MCF 10A (cell line): ENCODE data around the gene SKIC2. TPM values are rescaled to one million over a fixed set of nuclear protein-coding genes. Genes with fewer than 3 reads are reported as not detected.
"Not testable (repeated sequence)": the region's sequence is repeated elsewhere in the genome, so short reads cannot be mapped to it uniquely, and the experiment has no call there.

Source experiments
- BruUV-seq: library from RNA; stranded (reverse); fragments of 400-500 nt; replicated peaks from 2 replicates; lab custom pipeline; 2021; lab: Mats Ljungman, UMichigan
- CTCF ChIA-PET: fragments of 300-600 bp; sonication (Branson Sonifier 250); formaldehyde crosslinking; extraction: SDS; loops from one replicate; lab custom pipeline; 2021; ENCODE audit warnings: antibody characterized with exemption, inconsistent platforms; lab: Yijun Ruan, JAX
- POLR2A ChIA-PET: fragments of 300-600, 350-650 bp; sonication (Branson Sonifier 250); formaldehyde crosslinking; extraction: SDS; loops from one replicate; lab custom pipeline; 2020; ENCODE audit warnings: antibody characterized with exemption, inconsistent platforms; lab: Yijun Ruan, JAX
- DNase-seq: peaks from one replicate; pipeline ENCODE4 v3.0.0-alpha.2; 2018; ENCODE audit not compliant: unreplicated experiment
- H3K27ac Mint-ChIP-seq: one replicate; pipeline ENCODE4 v1.8.0; 2022; ENCODE audit warnings: mild to moderate bottlenecking, low read depth, mixed read lengths; ENCODE audit not compliant: unreplicated experiment
- H3K27me3 Mint-ChIP-seq: one replicate; pipeline ENCODE4 v1.8.0; 2022; ENCODE audit warnings: mixed read lengths; ENCODE audit not compliant: insufficient read depth, unreplicated experiment
- H3K36me3 Mint-ChIP-seq: one replicate; pipeline ENCODE4 v1.8.0; 2022; ENCODE audit warnings: mild to moderate bottlenecking, moderate library complexity, mixed read lengths; ENCODE audit not compliant: insufficient read depth, unreplicated experiment
- H3K4me1 Mint-ChIP-seq: one replicate; pipeline ENCODE4 v1.8.0; 2022; ENCODE audit warnings: mixed read lengths; ENCODE audit not compliant: insufficient read depth, unreplicated experiment
- H3K4me3 Mint-ChIP-seq: one replicate; pipeline ENCODE4 v1.8.0; 2022; ENCODE audit warnings: mild to moderate bottlenecking, moderate library complexity, mixed read lengths; ENCODE audit not compliant: unreplicated experiment
- H3K9me3 Mint-ChIP-seq: one replicate; pipeline ENCODE4 v1.8.0; 2022; ENCODE audit warnings: mixed read lengths; ENCODE audit not compliant: unreplicated experiment
- intact Hi-C: fragments of 100-400 bp; cut with micrococcal nuclease; formaldehyde crosslinking; loops from 2 replicates; pipeline ENCODE4 v1.14.1; 2022
- microRNA-seq: library from miRNA; unstranded; fragments of <30 nt; microRNA quantifications from one replicate; pipeline ENCODE4 v1.2.0, GENCODE V29; 2022
- total RNA-seq: library from RNA; stranded (reverse); gene quantifications from 2 replicates; pipeline ENCODE4 v1.2.3, GENCODE V29; 2022

Gene SKIC2
- total RNA-seq, 1 experiment from 2014 or later = 53.1 TPM

GRCh38 chr6:32008616-32009015 is 49.6 kb downstream of the SKIC2 start:
- H3K27me3 Mint-ChIP-seq, BruUV-seq, H3K36me3 Mint-ChIP-seq, CTCF ChIA-PET, H3K9me3 Mint-ChIP-seq, H3K4me1 Mint-ChIP-seq, DNase-seq, POLR2A ChIA-PET, H3K4me3 Mint-ChIP-seq, intact Hi-C loops, H3K27ac Mint-ChIP-seq: not testable (repeated sequence)

GRCh38 chr6:32009537-32009936 is 50.6 kb downstream of the SKIC2 start:
- BruUV-seq, H3K27me3 Mint-ChIP-seq, intact Hi-C loops, H3K9me3 Mint-ChIP-seq, H3K4me3 Mint-ChIP-seq, CTCF ChIA-PET, H3K4me1 Mint-ChIP-seq, POLR2A ChIA-PET, H3K27ac Mint-ChIP-seq, DNase-seq, H3K36me3 Mint-ChIP-seq: not testable (repeated sequence)

- H3K4me1 Mint-ChIP-seq, POLR2A ChIA-PET, CTCF ChIA-PET, H3K27me3 Mint-ChIP-seq, BruUV-seq, DNase-seq, H3K27ac Mint-ChIP-seq, H3K9me3 Mint-ChIP-seq, H3K4me3 Mint-ChIP-seq, intact Hi-C loops, H3K36me3 Mint-ChIP-seq: not testable (repeated sequence)
These were observed 52.0 kb downstream of the SKIC2 start for GRCh38 chr6:32010856-32011530.

GRCh38 chr6:32012941-32013617 is 54.1 kb downstream of the SKIC2 start:
- POLR2A ChIA-PET, H3K4me1 Mint-ChIP-seq, H3K27me3 Mint-ChIP-seq: not testable (repeated sequence)

GRCh38 chr6:32013738-32014137 is 54.8 kb downstream of the SKIC2 start:
- BruUV-seq, H3K27ac Mint-ChIP-seq, H3K4me3 Mint-ChIP-seq, POLR2A ChIA-PET, H3K27me3 Mint-ChIP-seq, DNase-seq, H3K36me3 Mint-ChIP-seq, H3K9me3 Mint-ChIP-seq, H3K4me1 Mint-ChIP-seq, intact Hi-C loops: not testable (repeated sequence)
- CTCF ChIA-PET = interaction anchor here (0.7 kb wide), 1 partner anchor 985 kb away, joined by 3 read pairs; no protein-coding TSS in a partner anchor

More at GRCh38 chr6:32012941-32013617, 54.1 kb downstream of the SKIC2 start:
- H3K4me3 Mint-ChIP-seq, BruUV-seq, H3K27ac Mint-ChIP-seq, H3K9me3 Mint-ChIP-seq, DNase-seq, intact Hi-C loops, H3K36me3 Mint-ChIP-seq: not testable (repeated sequence)
- CTCF ChIA-PET = interaction anchor here (0.7 kb wide), 1 partner anchor 986 kb away, joined by 3 read pairs; no protein-coding TSS in a partner anchor

- H3K27ac Mint-ChIP-seq, H3K4me3 Mint-ChIP-seq, BruUV-seq, DNase-seq, H3K27me3 Mint-ChIP-seq, H3K4me1 Mint-ChIP-seq, CTCF ChIA-PET, POLR2A ChIA-PET, intact Hi-C loops, H3K9me3 Mint-ChIP-seq, H3K36me3 Mint-ChIP-seq: not testable (repeated sequence)
These were observed 55.6 kb downstream of the SKIC2 start, which contains the start of gene C4B for GRCh38 chr6:32014547-32014946. Gene C4B, plus strand, starts transcription at chr6:32014795. Its CDS starts 51 bp downstream, at chr6:32014846.

Small RNA genes within 50 kb of the gene (microRNA-seq; reads per million reads assigned to microRNA genes)
- gene MIR1236 = not detected

Other genes starting within 250 kb of the SKIC2 start
- not detected in 2 replicates for gene LY6G6D, start 243.8 kb upstream of the SKIC2 start, total RNA-seq
- 0.32 TPM in 1 of 2 replicates, not detected in the other for gene LY6G6C, start 237.4 kb upstream of the SKIC2 start, total RNA-seq
- not detected in 2 replicates for gene MPIG6B, start 235.8 kb upstream of the SKIC2 start, total RNA-seq
- gene DDAH2, start 229.9 kb upstream of the SKIC2 start, total RNA-seq = 8.5 and 13.5 TPM in 2 replicates
- 511 and 632 TPM in 2 replicates for gene CLIC1, start 222.6 kb upstream of the SKIC2 start, total RNA-seq
- gene MSH5, start 219.2 kb upstream of the SKIC2 start, total RNA-seq = 36.6 and 43.1 TPM in 2 replicates
- 4.3 and 5.1 TPM in 2 replicates for gene SAPCD1, start 196.5 kb upstream of the SKIC2 start, total RNA-seq
- gene VWA7, start 181.8 kb upstream of the SKIC2 start, total RNA-seq = 2.0 and 3.1 TPM in 2 replicates
- 133 and 200 TPM in 2 replicates for gene VARS1, start 163.4 kb upstream of the SKIC2 start, total RNA-seq
- gene LSM2, start 152.2 kb upstream of the SKIC2 start, total RNA-seq = 36.9 and 47.4 TPM in 2 replicates
- gene HSPA1L, start 143.9 kb upstream of the SKIC2 start, total RNA-seq = 0.35 and 0.79 TPM in 2 replicates
- gene HSPA1A, start 143.6 kb upstream of the SKIC2 start, total RNA-seq = 20.3 and 34.0 TPM in 2 replicates
- gene HSPA1B, start 131.4 kb upstream of the SKIC2 start, total RNA-seq = 29.8 and 51.6 TPM in 2 replicates
- gene NEU1, start 96.4 kb upstream of the SKIC2 start, total RNA-seq = 19.7 and 43.8 TPM in 2 replicates
- gene SLC44A4, start 80.2 kb upstream of the SKIC2 start, total RNA-seq = not detected in 2 replicates
- 20.2 and 21.8 TPM in 2 replicates for gene EHMT2, start 61.5 kb upstream of the SKIC2 start, total RNA-seq
- gene ZBTB12, start 57.1 kb upstream of the SKIC2 start, total RNA-seq = 3.6 and 4.0 TPM in 2 replicates
- not detected in 2 replicates for gene C2, start 31.5 kb upstream of the SKIC2 start, total RNA-seq
- gene CFB, start 13.1 kb upstream of the SKIC2 start, total RNA-seq = 24.5 and 24.6 TPM in 2 replicates
- 90.7 and 113 TPM in 2 replicates for gene NELFE, start 204 bp upstream of the SKIC2 start, total RNA-seq
- 39.1 and 41.4 TPM in 2 replicates for gene DXO, start 13.0 kb downstream of the SKIC2 start, total RNA-seq
- 7.7 and 16.2 TPM in 2 replicates for gene C4A, start 22.9 kb downstream of the SKIC2 start, total RNA-seq
- gene C4B, start 55.6 kb downstream of the SKIC2 start, total RNA-seq = 7.7 and 12.7 TPM in 2 replicates
- 0.33 and 0.88 TPM in 2 replicates for gene CYP21A2, start 79.2 kb downstream of the SKIC2 start, total RNA-seq
- 3.0 and 4.3 TPM in 2 replicates for gene TNXB, start 150.2 kb downstream of the SKIC2 start, total RNA-seq
- 65.6 and 86.5 TPM in 2 replicates for gene ATF6B, start 169.1 kb downstream of the SKIC2 start, total RNA-seq
- 4.8 and 5.8 TPM in 2 replicates for gene FKBPL, start 171.1 kb downstream of the SKIC2 start, total RNA-seq
- gene PRRT1, start 192.8 kb downstream of the SKIC2 start, total RNA-seq = 0.17 and 0.19 TPM in 2 replicates
- 3.7 and 5.4 TPM in 2 replicates for gene PPT2, start 195.0 kb downstream of the SKIC2 start, total RNA-seq
- gene EGFL8, start 205.4 kb downstream of the SKIC2 start, total RNA-seq = 3.1 and 6.7 TPM in 2 replicates
- 37.8 and 43.4 TPM in 2 replicates for gene AGPAT1, start 216.9 kb downstream of the SKIC2 start, total RNA-seq
- gene RNF5, start 219.2 kb downstream of the SKIC2 start, total RNA-seq = 28.1 and 29.6 TPM in 2 replicates
- gene AGER, start 225.1 kb downstream of the SKIC2 start, total RNA-seq = 8.0 and 8.4 TPM in 2 replicates
- gene PBX2, start 231.0 kb downstream of the SKIC2 start, total RNA-seq = 48.1 and 49.2 TPM in 2 replicates
- 0.71 and 0.84 TPM in 2 replicates for gene GPSM3, start 233.5 kb downstream of the SKIC2 start, total RNA-seq